Measurements from ENCODE around the gene ARL5A. TPM values are rescaled to one million over a fixed set of nuclear protein-coding genes. Genes with fewer than 3 reads are reported as not detected.

ARL5A gene
- total and polyA plus RNA-seq, 9 of the 15 experiments (the other 6 are each of a cell fraction or from before 2014, with no cell fraction given) = 16.3 to 117 (median 88.4) TPM

DNA sequence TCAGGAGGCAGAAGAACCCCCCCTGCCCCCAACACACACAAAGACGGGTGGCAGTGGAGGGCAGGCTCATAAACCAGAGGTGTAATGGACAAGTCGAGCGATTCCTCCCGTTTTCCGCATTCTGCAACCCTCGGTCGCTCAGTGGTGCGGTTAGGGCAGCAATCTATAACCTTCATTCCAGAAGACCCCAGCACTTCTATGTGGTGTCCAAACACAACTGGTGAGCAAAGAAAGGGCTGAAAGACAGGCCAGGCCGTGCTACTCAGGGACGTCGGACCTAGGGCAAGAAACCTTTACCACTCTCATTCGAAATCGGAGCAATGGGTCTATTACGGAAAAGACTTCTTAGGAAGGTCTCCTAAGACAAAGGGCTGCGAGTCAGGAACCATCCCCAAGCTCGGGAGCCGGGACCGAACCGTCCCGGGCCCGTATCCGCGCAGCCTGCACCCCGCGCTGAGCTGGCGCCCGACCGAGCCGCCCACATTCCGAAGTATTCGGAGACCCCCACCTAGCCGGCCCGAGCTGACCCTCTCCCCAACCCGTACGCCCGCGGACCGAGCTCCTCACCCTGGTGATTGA lies 568 bp downstream of the ARL5A start (continued):
- TF ChIP-seq RERE (CRISPR knock-in tag; IDR thresholded peaks at IDR 0.05; ENCODE audit: borderline replicate concordance) (no peak), FIP1L1 (IDR thresholded peaks at IDR 0.05; ENCODE audit: low read depth, low read length, poor library complexity, severe bottlenecking) (no peak), ETV1 (tag; conservative IDR thresholded peaks at IDR 0.05; ENCODE audit: low read depth) (0 out of 2 replicates have a peak, but pooled peaks have one; percentile 5), KDM4B (IDR thresholded peaks at IDR 0.05; ENCODE audit: borderline replicate concordance in 2 of 2, low read depth in 1 of 2) (peak in 1 of 2 experiments; percentile 9; a peak in 1 of 4 replicates), USF1 (CRISPR knock-in tag; IDR thresholded peaks at IDR 0.05) (peak; percentile 15; the same call in 1 of the 2 replicates), HMBOX1 (IDR thresholded peaks at IDR 0.05) (0 out of 2 replicates have a peak, but pooled peaks have one; percentile 47), PHTF2 (CRISPR knock-in tag; IDR thresholded peaks at IDR 0.05) (peak; percentile 13; the same call in 1 of the 2 replicates), TRIM24 (IDR thresholded peaks at IDR 0.05) (no peak), REST (IDR thresholded peaks at IDR 0.05; ENCODE audit: borderline replicate concordance) (no peak; the same call in 1 of the 2 replicates), REST (CRISPR knock-in tag; IDR thresholded peaks at IDR 0.05; ENCODE audit: low read depth) (no peak), RCOR1 (IDR thresholded peaks at IDR 0.05; ENCODE audit: borderline replicate concordance in 1 of 2, low read depth in 2 of 2, low read length in 2 of 2) (peak in 1 of 2 experiments; percentile 43; a peak in 1 of 4 replicates)

Measured in K562 (cell line).